ENCODE measurements around the gene BANP. TPM values are rescaled to one million over a fixed set of nuclear protein-coding genes. Genes with fewer than 3 reads are reported as not detected.

Gene BANP
- total RNA-seq, 1 experiment from 2014 or later: 37.2 TPM

GRCh38 chr16:87957296-87958094 is 6.3 kb downstream of the BANP start:
- DNase-seq (ENCODE audit: low read depth, low spot score) (no peak), ATAC-seq (no peak)
- CTCF ChIA-PET: no interaction called here
- intact Hi-C loops (cut with micrococcal nuclease): no loop called here
- Histone ChIP-seq H3K4me3 (replicated peaks in 1 of 2; ENCODE audit: low read depth in 1 of 2, low read length in 2 of 2) (no peak overlapping the region), H3K79me2 (ENCODE audit: insufficient read depth, low read length) (peaks cover 96% of the 10 kb centered on the region), H3K36me3 (ENCODE audit: control insufficient read depth in 1 of 2, insufficient read depth in 2 of 2, low read length in 2 of 2) (peaks cover 0 to 16% of the 10 kb centered on the region in 2 experiments; a peak in 1 of 4 replicates), H3K9me3 (ENCODE audit: control insufficient read depth in 1 of 2, insufficient read depth in 1 of 2, low read depth in 1 of 2, low read length in 2 of 2) (no peaks in the 10 kb centered on the region), H3K4me1 (ENCODE audit: control insufficient read depth in 1 of 2, insufficient read depth in 2 of 2, low read length in 2 of 2) (peaks cover 4% of the 10 kb centered on the region in 2 experiments), H4K20me1 (ENCODE audit: insufficient read depth) (no peaks in the 10 kb centered on the region), H3K4me2 (ENCODE audit: low read length) (no peak overlapping the region), H3K27ac (ENCODE audit: low read depth, low read length) (no peak overlapping the region), H2AFZ (ENCODE audit: low read depth, low read length, poor library complexity, severe bottlenecking) (no peak overlapping the region), H3K27me3 (ENCODE audit: insufficient read depth, low read length) (no peaks in the 10 kb centered on the region), H3K9ac (ENCODE audit: low read length) (no peak overlapping the region), H3K9me2 (ENCODE audit: insufficient read depth) (no peaks in the 10 kb centered on the region)
- POLR2A ChIA-PET: interaction anchor here (0.5 kb wide), 1 partner anchor 602 kb away, joined by 3 read pairs; no protein-coding TSS in a partner anchor
- TF ChIP-seq ATF3 (IDR thresholded peaks at IDR 0.05): no peak
- BruUV-seq (replicated peaks): no TSS peak
- RAD21 ChIA-PET (ENCODE audit: low non-redundant PET in 1 of 2, low total read pairs in 2 of 2, uncharacterized antibody in 2 of 2, unreplicated experiment in 2 of 2): no interaction called here

GRCh38 chr16:87958632-87959031 is 7.4 kb downstream of the BANP start:
- ChIA-PET CTCF (no interaction called here), POLR2A (no interaction called here)
- intact Hi-C loops (cut with micrococcal nuclease): no loop called here

More at GRCh38 chr16:87958632-87959031, 7.4 kb downstream of the BANP start:
- Histone ChIP-seq H3K36me3 (ENCODE audit: control insufficient read depth in 1 of 2, insufficient read depth in 2 of 2, low read length in 2 of 2) (peaks cover 0 to 12% of the 10 kb centered on the region in 2 experiments; a peak in 1 of 4 replicates), H3K9me3 (ENCODE audit: control insufficient read depth in 1 of 2, insufficient read depth in 1 of 2, low read depth in 1 of 2, low read length in 2 of 2) (no peaks in the 10 kb centered on the region), H2AFZ (ENCODE audit: low read depth, low read length, poor library complexity, severe bottlenecking) (no peak overlapping the region), H3K4me2 (ENCODE audit: low read length) (no peak overlapping the region), H3K27ac (ENCODE audit: low read depth, low read length) (no peak overlapping the region), H4K20me1 (ENCODE audit: insufficient read depth) (no peaks in the 10 kb centered on the region), H3K9ac (ENCODE audit: low read length) (no peak overlapping the region), H3K4me1 (ENCODE audit: control insufficient read depth in 1 of 2, insufficient read depth in 2 of 2, low read length in 2 of 2) (no peaks in the 10 kb centered on the region), H3K9me2 (ENCODE audit: insufficient read depth) (no peaks in the 10 kb centered on the region), H3K79me2 (ENCODE audit: insufficient read depth, low read length) (peaks cover 96% of the 10 kb centered on the region), H3K27me3 (ENCODE audit: insufficient read depth, low read length) (no peaks in the 10 kb centered on the region), H3K4me3 (replicated peaks in 1 of 2; ENCODE audit: low read depth in 1 of 2, low read length in 2 of 2) (no peak overlapping the region)
- ATAC-seq (no peak), DNase-seq (ENCODE audit: low read depth, low spot score) (no peak)
- TF ChIP-seq EGR1 (IDR thresholded peaks at IDR 0.05; ENCODE audit: low read depth) (no peak), REST (IDR thresholded peaks at IDR 0.05; ENCODE audit: low read depth) (no peak), ZNF274 (IDR thresholded peaks at IDR 0.05; ENCODE audit: low read depth, low read length) (no peak), CTCF (IDR thresholded peaks at IDR 0.05 in 2 of 3, conservative IDR thresholded peaks at IDR 0.05 in 1 of 3; ENCODE audit: borderline replicate concordance in 1 of 3, insufficient read depth in 1 of 3, low read depth in 2 of 3, low read length in 2 of 3) (no peak), ZBTB33 (IDR thresholded peaks at IDR 0.05; ENCODE audit: extremely low read depth, insufficient replicate concordance, low read length) (no peak)
- RAD21 ChIA-PET (ENCODE audit: low non-redundant PET in 1 of 2, low total read pairs in 2 of 2, uncharacterized antibody in 2 of 2, unreplicated experiment in 2 of 2): no interaction called here
- no TSS peak for BruUV-seq (replicated peaks)

Measured in HCT116 (cell line).